Measurements from ENCODE around the gene NUDT2. TPM values are rescaled to one million over a fixed set of nuclear protein-coding genes. Genes with fewer than 3 reads are reported as not detected.

Gene NUDT2
- total RNA-seq, 2 donors from 2014 or later, result 25.6 to 28.4 TPM

DNA sequence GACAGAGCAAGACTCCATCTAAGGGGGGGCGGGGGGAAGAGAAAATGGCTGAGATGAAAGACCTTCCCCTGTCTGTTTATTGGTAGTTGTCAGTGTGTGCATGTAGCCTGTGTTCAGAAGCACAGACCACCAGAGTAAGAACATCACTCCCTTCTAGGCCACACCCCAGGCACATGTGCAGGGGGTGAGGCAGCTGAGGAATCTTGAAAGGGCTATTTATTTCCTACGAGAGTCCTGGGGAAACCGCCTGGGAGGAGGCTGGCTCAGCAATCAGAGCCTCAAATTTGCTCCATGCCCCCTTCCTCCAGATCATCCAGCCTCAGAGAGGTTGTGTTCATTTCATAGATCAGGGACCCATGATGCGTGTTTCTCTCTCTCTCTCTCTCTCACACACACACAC, 40.3 kb downstream of the NUDT2 start:
- DNase-seq, result no peak
- H3K27me3 ChIP-seq, result no peaks in the 10 kb centered on the region
- TF ChIP-seq, protein P1, sequence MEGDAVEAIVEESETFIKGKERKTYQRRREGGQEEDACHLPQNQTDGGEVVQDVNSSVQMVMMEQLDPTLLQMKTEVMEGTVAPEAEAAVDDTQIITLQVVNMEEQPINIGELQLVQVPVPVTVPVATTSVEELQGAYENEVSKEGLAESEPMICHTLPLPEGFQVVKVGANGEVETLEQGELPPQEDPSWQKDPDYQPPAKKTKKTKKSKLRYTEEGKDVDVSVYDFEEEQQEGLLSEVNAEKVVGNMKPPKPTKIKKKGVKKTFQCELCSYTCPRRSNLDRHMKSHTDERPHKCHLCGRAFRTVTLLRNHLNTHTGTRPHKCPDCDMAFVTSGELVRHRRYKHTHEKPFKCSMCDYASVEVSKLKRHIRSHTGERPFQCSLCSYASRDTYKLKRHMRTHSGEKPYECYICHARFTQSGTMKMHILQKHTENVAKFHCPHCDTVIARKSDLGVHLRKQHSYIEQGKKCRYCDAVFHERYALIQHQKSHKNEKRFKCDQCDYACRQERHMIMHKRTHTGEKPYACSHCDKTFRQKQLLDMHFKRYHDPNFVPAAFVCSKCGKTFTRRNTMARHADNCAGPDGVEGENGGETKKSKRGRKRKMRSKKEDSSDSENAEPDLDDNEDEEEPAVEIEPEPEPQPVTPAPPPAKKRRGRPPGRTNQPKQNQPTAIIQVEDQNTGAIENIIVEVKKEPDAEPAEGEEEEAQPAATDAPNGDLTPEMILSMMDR (IDR thresholded peaks at IDR 0.05), result no peak
- H3K4me3 ChIP-seq, result no peak overlapping the region
- intact Hi-C loops (cut with DNase I), result no loop called here
- no peak overlapping the region for H3K9ac ChIP-seq (ENCODE audit: low read depth in 2 of 2, low read length in 2 of 2)
- H3K27ac ChIP-seq, result no peak overlapping the region
- H3K36me3 ChIP-seq, result no peaks in the 10 kb centered on the region
- no peaks in the 10 kb centered on the region for H3K4me1 ChIP-seq
- no peaks in the 10 kb centered on the region for H3K9me3 ChIP-seq

DNA sequence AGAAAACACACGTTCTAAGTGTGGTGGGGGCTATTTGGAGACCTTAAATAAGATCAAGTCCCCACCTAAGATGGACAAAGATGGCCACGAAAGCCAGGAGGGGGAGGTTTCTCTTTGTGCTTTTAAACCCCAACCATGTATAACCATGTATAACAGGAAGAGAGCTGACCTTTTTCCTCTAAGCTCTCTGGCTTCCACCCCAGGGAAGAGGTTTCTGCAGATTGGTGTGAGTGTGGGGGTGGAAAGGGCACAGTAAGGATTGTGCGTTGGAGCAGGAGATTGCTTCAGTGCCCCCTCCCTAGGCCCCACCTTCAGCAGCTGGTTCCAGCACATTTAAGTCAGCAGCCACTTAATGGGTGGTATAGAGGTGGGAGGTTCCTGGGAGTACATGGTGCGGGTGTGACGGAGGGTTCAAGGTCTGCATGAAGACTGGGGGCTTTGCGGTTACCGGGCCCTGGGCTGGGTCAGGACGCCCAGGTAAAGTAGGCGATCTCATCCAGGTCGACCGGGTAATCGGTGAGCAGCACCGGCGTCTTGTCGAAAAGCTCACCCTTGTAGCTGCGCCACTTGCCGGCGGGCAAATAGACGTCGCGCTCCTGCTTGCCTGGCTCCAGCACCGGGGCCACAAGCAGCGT, 41.1 kb downstream of the NUDT2 start:
- H3K9me3 ChIP-seq, result no peaks in the 10 kb centered on the region
- no peak for DNase-seq
- intact Hi-C loops (cut with DNase I), result no loop called here
- no peak overlapping the region for H3K4me3 ChIP-seq
- no peaks in the 10 kb centered on the region for H3K4me1 ChIP-seq
- TF ChIP-seq, protein P1 (IDR thresholded peaks at IDR 0.05), result no peak
- no peak overlapping the region for H3K27ac ChIP-seq
- no peak overlapping the region for H3K9ac ChIP-seq (ENCODE audit: low read depth in 2 of 2, low read length in 2 of 2)
- H3K36me3 ChIP-seq, result no peaks in the 10 kb centered on the region
- no peaks in the 10 kb centered on the region for H3K27me3 ChIP-seq

DNA sequence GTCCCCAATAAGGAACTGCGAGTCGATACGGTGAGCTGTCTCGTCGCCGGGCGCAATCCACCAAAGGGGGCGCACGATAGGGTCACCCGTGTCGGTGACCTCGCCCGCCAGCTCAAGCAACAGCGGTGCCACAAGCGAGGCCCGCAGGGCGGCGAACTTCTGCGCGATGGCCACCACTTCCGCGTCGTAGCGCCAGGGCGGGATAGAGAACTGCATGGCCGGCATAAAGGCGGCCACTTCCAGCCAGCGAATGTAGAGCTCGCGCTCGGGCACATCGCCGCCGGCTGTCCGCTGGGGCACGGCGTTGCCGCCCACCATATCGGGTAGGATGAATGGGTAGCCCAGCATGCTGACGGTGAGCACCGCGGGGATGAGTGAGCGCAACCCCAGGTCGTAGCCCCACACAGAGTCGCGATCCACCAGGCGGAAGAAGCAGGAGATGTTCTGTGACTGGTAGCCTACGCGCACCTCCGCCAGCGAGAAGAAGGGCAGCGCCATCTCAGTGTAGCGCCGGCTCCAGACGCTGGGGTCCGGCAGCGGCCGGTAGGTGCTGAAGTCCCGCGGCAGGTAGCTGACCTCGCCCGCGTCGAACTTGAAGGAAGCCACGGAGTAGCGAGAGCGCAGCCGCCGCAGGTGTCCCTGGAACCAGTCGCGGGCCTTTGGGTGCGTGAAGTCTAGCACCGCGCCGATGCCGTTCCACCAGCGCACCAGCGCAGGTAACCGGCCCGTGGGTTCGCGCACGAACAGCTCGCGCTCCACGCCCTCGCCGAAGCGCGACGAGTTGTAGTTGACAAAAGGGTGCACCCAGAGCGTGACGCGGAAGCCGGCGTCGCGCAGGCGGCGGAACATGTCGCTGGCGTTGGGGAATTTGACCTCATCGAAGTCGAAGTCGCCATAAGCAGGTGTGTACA, 41.9 kb downstream of the NUDT2 start:
- Histone ChIP-seq H3K4me1 (no peaks in the 10 kb centered on the region), H3K9me3 (no peaks in the 10 kb centered on the region), H3K4me3 (no peak overlapping the region), H3K36me3 (no peaks in the 10 kb centered on the region), H3K27me3 (no peaks in the 10 kb centered on the region), H3K9ac (ENCODE audit: low read depth in 2 of 2, low read length in 2 of 2) (no peak overlapping the region), H3K27ac (no peak overlapping the region)
- no peak for DNase-seq
- intact Hi-C loops (cut with DNase I), result no loop called here
- TF ChIP-seq, protein P1 (IDR thresholded peaks at IDR 0.05), result no peak

DNA sequence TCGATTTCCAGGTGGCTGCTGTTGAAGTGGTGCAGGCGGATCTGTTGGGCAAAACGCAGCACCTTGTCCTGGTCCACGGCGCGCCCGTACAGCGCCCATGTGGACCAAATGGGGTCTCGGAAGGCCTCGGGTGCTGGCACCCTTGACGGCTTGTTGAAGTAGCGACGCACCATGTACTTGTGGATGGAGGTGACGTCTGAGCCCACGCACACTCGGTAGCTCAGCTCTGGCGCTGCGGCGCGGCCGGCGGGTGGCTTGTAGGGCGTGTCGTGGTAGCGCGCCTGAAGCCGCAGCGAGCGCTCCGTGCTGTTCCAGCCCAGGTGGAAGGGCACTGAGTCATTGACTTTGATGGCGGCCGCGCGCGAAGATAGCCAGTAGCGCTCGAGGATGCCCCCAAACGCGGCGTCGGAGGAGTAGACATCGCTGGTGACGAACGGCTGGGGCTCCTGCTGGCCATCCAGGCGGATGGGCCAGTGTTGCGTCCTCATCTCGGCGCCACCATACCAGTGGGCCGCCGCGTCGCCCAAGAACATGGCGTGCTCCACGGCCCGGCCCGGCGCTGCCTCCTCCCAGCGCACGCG, 42.6 kb downstream of the NUDT2 start:
- Histone ChIP-seq H3K9ac (ENCODE audit: low read depth in 2 of 2, low read length in 2 of 2) (no peak overlapping the region), H3K27me3 (no peaks in the 10 kb centered on the region), H3K4me3 (no peak overlapping the region), H3K27ac (no peak overlapping the region), H3K4me1 (no peaks in the 10 kb centered on the region), H3K9me3 (no peaks in the 10 kb centered on the region), H3K36me3 (no peaks in the 10 kb centered on the region)
- DNase-seq, result no peak
- TF ChIP-seq, protein P1 (IDR thresholded peaks at IDR 0.05), result no peak
- intact Hi-C loops (cut with DNase I), result no loop called here

DNA sequence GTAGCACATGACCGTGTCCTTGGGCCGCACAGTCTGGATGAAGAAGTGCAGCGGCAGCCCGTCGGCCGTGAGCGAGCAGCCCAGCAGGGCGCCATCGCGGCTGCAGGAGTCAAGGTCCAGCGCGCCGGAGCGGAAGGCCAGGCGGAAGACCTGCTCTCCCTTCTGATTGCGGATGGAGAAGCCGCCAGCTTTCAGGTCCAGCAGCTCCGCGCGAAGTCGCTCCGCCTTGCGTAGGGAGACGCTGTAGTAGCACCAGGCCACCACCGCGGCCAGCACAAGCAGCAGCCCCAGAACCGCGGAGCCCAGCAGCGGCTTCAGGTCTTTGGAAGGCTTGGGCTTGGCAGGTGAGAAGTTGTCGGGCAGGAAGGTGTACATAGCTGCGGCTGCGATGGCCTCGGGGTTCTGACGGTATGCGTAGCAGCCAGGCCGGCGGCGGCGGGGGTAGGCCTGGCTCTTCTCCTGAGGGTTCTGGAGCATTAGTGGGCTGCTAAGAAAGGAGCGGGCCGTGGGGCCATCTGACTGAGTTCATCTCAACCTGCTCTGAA, 43.2 kb downstream of the NUDT2 start:
- DNase-seq, result no peak
- Histone ChIP-seq H3K27ac (no peak overlapping the region), H3K9ac (ENCODE audit: low read depth in 2 of 2, low read length in 2 of 2) (no peak overlapping the region), H3K36me3 (no peaks in the 10 kb centered on the region), H3K4me1 (no peaks in the 10 kb centered on the region), H3K4me3 (no peak overlapping the region), H3K9me3 (no peaks in the 10 kb centered on the region), H3K27me3 (no peaks in the 10 kb centered on the region)
- TF ChIP-seq, protein P1 (IDR thresholded peaks at IDR 0.05), result no peak
- intact Hi-C loops (cut with DNase I), result no loop called here
